PC-9 (cell line): ENCODE data around the gene MLST8.

Source experiments
- CTCF ChIP-seq: fragments of 200-600 bp; sonication (generic); conservative IDR thresholded peaks from 2 replicates; pipeline ENCODE4 v1.6.1; 2017; ENCODE audit warnings: mixed run types, antibody characterized with exemption, mild to moderate bottlenecking, moderate library complexity
- EZH2 ChIP-seq: fragments of 200-600 bp; sonication (generic); IDR thresholded peaks from 2 replicates; pipeline ENCODE4 v1.8.0; 2017; ENCODE audit warnings: antibody characterized with exemption, low read depth

GRCh38 chr16:2242598-2242997, 37.3 kb downstream of the MLST8 start:
- TF ChIP-seq EZH2, result no peak
- no peak for TF ChIP-seq CTCF
